ENCODE results near the gene ZBTB7B.

DNA sequence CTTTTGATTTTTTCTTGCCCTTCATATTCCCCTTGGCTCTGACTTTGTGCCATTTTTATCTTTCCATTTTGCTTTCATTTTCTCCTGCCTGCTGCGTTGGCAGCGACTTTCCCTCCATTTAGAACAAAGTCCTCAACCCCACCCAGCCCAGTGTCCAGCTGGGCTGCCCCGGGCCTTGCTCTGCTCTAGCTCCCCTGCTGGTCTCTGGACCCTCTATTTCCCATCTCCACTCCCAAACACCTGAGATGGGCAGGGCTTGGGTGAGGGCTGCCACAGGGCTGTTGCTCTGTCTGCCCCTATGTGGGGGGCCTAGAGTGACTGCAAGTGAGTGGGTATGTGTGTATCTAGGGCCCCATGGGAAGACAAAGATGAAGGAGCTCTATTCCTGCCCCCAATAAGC, 41.2 kb downstream of the ZBTB7B start:
- no peak for TF ChIP-seq POLR2AphosphoS5 (IDR thresholded peaks at IDR 0.05; ENCODE audit: low read depth, low read length)
- TF ChIP-seq, protein P1, sequence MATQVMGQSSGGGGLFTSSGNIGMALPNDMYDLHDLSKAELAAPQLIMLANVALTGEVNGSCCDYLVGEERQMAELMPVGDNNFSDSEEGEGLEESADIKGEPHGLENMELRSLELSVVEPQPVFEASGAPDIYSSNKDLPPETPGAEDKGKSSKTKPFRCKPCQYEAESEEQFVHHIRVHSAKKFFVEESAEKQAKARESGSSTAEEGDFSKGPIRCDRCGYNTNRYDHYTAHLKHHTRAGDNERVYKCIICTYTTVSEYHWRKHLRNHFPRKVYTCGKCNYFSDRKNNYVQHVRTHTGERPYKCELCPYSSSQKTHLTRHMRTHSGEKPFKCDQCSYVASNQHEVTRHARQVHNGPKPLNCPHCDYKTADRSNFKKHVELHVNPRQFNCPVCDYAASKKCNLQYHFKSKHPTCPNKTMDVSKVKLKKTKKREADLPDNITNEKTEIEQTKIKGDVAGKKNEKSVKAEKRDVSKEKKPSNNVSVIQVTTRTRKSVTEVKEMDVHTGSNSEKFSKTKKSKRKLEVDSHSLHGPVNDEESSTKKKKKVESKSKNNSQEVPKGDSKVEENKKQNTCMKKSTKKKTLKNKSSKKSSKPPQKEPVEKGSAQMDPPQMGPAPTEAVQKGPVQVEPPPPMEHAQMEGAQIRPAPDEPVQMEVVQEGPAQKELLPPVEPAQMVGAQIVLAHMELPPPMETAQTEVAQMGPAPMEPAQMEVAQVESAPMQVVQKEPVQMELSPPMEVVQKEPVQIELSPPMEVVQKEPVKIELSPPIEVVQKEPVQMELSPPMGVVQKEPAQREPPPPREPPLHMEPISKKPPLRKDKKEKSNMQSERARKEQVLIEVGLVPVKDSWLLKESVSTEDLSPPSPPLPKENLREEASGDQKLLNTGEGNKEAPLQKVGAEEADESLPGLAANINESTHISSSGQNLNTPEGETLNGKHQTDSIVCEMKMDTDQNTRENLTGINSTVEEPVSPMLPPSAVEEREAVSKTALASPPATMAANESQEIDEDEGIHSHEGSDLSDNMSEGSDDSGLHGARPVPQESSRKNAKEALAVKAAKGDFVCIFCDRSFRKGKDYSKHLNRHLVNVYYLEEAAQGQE (IDR thresholded peaks at IDR 0.05; ENCODE audit: insufficient read depth in 1 of 2, low read depth in 2 of 2, low read length in 2 of 2) = no peak
